Fibroblast of lung (primary cell): ENCODE data around the gene CCDC38. TPM values are rescaled to one million over a fixed set of nuclear protein-coding genes. Genes with fewer than 3 reads are reported as not detected.
A peak's percentile ranks its signal among the peaks of the same experiment; 100 is the strongest.

ENCODE experiments used
- DNase-seq, 2 donors: peaks; one replicate each; pipeline versions ENCODE4 v3.0.0 to v3.0.0-alpha.2; 2010; ENCODE audit warnings: low read depth in 2 of 2
- H2AFZ ChIP-seq: 2 replicates; pipeline ENCODE4 v1.5.1; 2012; ENCODE audit warnings: low read length, control low read depth, inconsistent platforms
- H3K27ac ChIP-seq: 2 replicates; pipeline ENCODE4 v1.5.1; 2011; ENCODE audit warnings: low read length, control low read depth; ENCODE audit not compliant: insufficient read depth
- H3K27me3 ChIP-seq: 2 replicates; pipeline ENCODE4 v1.5.1; 2011; ENCODE audit warnings: mild to moderate bottlenecking, low read length; ENCODE audit not compliant: control insufficient read depth, insufficient read depth
- H3K36me3 ChIP-seq: 2 replicates; pipeline ENCODE4 v1.5.1; 2011; ENCODE audit warnings: low read length; ENCODE audit not compliant: control insufficient read depth, insufficient read depth
- H3K4me1 ChIP-seq: 2 replicates; pipeline ENCODE4 v1.5.1; 2011; ENCODE audit warnings: low read length; ENCODE audit not compliant: control insufficient read depth, insufficient read depth; ENCODE audit errors: extremely low read depth
- H3K4me2 ChIP-seq: 2 replicates; pipeline ENCODE4 v1.5.1; 2011; ENCODE audit warnings: low read length, control low read depth; ENCODE audit not compliant: insufficient read depth; ENCODE audit errors: extremely low read depth
- H3K4me3 ChIP-seq, 4 experiments: fragments of 200-600 bp in 1 of 4; sonication (generic) in 1 of 4; replicated peaks in 1 of 4; 2 replicates each; pipeline ENCODE4 v1.5.1; 2011 to 2016; ENCODE audit warnings: low read length in 4 of 4, low read depth in 3 of 4, mild to moderate bottlenecking in 3 of 4, control low read depth in 2 of 4, inconsistent platforms in 1 of 4, mixed read lengths in 1 of 4; ENCODE audit not compliant: insufficient read depth in 1 of 4; ENCODE audit errors: control extremely low read depth in 1 of 4
- H3K79me2 ChIP-seq: 2 replicates; pipeline ENCODE4 v1.5.1; 2012; ENCODE audit warnings: mild to moderate bottlenecking, low read length, inconsistent platforms; ENCODE audit not compliant: control insufficient read depth, insufficient read depth
- H3K9ac ChIP-seq: 2 replicates; pipeline ENCODE4 v1.5.1; 2011; ENCODE audit warnings: mild to moderate bottlenecking, low read length, control low read depth; ENCODE audit not compliant: insufficient read depth
- H3K9me3 ChIP-seq: 2 replicates; pipeline ENCODE4 v1.5.1; 2012; ENCODE audit warnings: low read depth, low read length; ENCODE audit not compliant: control insufficient read depth, insufficient read depth
- H4K20me1 ChIP-seq: 2 replicates; pipeline ENCODE4 v1.5.1; 2011; ENCODE audit warnings: low read length; ENCODE audit not compliant: control insufficient read depth, insufficient read depth; ENCODE audit errors: extremely low read depth
- EZH2 ChIP-seq: IDR thresholded peaks from 2 replicates; pipeline ENCODE4 v1.5.1; 2012; ENCODE audit warnings: low read length, control low read depth, mild to moderate bottlenecking; ENCODE audit errors: missing control alignments
- polyA plus RNA-seq, 2 donors: library from polyadenylated mRNA; depleted of rRNA in 1 of 2; stranded (reverse) in 1 of 2; unstranded in 1 of 2; fragments of >200 nt; gene quantifications; 2 replicates each; pipeline ENCODE4 v1.2.1, GENCODE V29; 2011 to 2012; ENCODE audit warnings: missing spikeins in 1 of 2
- total RNA-seq: library from RNA; depleted of rRNA; stranded (reverse); fragments of >200 nt; gene quantifications from 2 replicates; pipeline ENCODE4 v1.2.1, GENCODE V29; 2014
- TF ChIP-seq, protein P1 (sequence below), 2 donors: IDR thresholded peaks in 1 of 2; conservative IDR thresholded peaks in 1 of 2; 1 replicate in 1 of 2; 2 replicates in 1 of 2; pipeline ENCODE4 v1.5.1; 2011 to 2012; ENCODE audit warnings: low read length in 2 of 2, control low read depth in 1 of 2, inconsistent platforms in 1 of 2, low read depth in 1 of 2, mild to moderate bottlenecking in 1 of 2

Gene CCDC38
- total and polyA plus RNA-seq, 2 donors (not counting 1 experiment from before 2014, with no cell fraction given): 0.05 TPM; not detected in 1

DNA sequence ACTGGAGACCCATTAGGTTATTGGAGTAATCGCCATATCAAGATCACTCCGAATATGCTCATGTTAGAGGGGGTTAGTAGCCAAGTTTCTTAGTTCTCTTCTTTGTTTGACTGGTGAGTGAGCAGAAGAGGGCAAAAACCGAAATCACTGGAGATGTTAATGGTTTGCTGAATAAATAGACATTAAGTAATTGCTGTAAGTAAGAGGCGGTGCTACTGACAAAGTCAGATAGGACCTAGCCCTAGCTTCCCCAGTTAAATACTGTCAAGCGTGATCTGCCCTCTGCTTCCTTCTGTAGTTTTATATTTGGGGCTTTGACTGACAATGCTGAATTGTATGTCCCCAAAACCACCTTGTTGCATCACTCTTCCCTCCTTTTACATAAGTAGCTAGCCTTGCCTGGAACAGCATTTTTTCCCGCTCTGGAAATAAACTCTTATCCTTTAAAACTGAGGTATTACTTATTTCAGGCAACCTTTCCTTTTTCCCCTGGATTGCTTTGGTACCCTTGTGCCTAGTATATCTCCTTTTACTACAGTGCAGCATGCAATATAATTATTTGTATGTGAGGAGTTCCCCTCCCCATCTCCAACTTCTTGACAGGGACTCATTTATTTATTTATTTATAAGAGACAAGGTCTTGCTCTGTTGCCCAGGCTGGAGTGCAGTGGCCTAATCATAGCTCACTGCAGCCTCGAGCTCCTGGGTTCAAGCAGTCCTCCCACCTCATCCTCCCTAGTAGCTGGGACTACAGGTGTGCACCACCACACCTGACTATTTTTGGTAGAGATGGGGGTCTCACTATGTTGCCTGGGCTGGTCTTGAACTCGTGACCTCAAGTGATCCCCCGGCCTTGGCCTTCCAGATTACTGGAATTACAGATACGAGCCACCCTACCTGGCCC is 82.2 kb downstream of the CCDC38 start:
- no peaks in the 10 kb centered on the region for H3K36me3 ChIP-seq
- no peaks in the 10 kb centered on the region for H4K20me1 ChIP-seq
- peak overlapping the region; percentile 91 for H3K4me2 ChIP-seq
- DNase-seq: no peak
- H3K9me3 ChIP-seq: no peaks in the 10 kb centered on the region
- TF ChIP-seq EZH2: no peak
- TF ChIP-seq, protein P1, sequence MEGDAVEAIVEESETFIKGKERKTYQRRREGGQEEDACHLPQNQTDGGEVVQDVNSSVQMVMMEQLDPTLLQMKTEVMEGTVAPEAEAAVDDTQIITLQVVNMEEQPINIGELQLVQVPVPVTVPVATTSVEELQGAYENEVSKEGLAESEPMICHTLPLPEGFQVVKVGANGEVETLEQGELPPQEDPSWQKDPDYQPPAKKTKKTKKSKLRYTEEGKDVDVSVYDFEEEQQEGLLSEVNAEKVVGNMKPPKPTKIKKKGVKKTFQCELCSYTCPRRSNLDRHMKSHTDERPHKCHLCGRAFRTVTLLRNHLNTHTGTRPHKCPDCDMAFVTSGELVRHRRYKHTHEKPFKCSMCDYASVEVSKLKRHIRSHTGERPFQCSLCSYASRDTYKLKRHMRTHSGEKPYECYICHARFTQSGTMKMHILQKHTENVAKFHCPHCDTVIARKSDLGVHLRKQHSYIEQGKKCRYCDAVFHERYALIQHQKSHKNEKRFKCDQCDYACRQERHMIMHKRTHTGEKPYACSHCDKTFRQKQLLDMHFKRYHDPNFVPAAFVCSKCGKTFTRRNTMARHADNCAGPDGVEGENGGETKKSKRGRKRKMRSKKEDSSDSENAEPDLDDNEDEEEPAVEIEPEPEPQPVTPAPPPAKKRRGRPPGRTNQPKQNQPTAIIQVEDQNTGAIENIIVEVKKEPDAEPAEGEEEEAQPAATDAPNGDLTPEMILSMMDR (conservative IDR thresholded peaks at IDR 0.05 in 1 of 2, IDR thresholded peaks at IDR 0.05 in 1 of 2; ENCODE audit: low read depth in 1 of 2, low read length in 2 of 2): no peak
- no peak overlapping the region for H3K27ac ChIP-seq
- peak overlapping the region; percentile 63 to 83 (median 78) for H3K4me3 ChIP-seq
- H3K79me2 ChIP-seq: peaks cover 45% of the 10 kb centered on the region
- no peaks in the 10 kb centered on the region for H3K27me3 ChIP-seq
- no peak overlapping the region for H2AFZ ChIP-seq
- H3K9ac ChIP-seq: no peak overlapping the region
- H3K4me1 ChIP-seq: peaks cover 6% of the 10 kb centered on the region

GRCh38 chr12:95859344-95859816 is 83.0 kb downstream of the CCDC38 start:
- Histone ChIP-seq H3K4me3 (peak overlapping the region; percentile 63 to 83 (median 78)), H3K27ac (peak overlapping the region; percentile 82), H3K4me1 (peaks cover 6% of the 10 kb centered on the region), H3K27me3 (no peaks in the 10 kb centered on the region), H3K79me2 (peaks cover 45% of the 10 kb centered on the region), H3K9me3 (no peaks in the 10 kb centered on the region), H3K4me2 (peak overlapping the region; percentile 91), H3K36me3 (no peaks in the 10 kb centered on the region), H3K9ac (peak overlapping the region; percentile 73), H4K20me1 (no peaks in the 10 kb centered on the region), H2AFZ (peak overlapping the region; percentile 76)
- TF ChIP-seq, protein P1 (conservative IDR thresholded peaks at IDR 0.05 in 1 of 2, IDR thresholded peaks at IDR 0.05 in 1 of 2; ENCODE audit: low read depth in 1 of 2, low read length in 2 of 2): no peak
- no peak for TF ChIP-seq EZH2
- peak; percentile 34 to 48 for DNase-seq
